HepG2 (cell line): ENCODE measurements around the gene MBD3. TPM values are rescaled to one million over a fixed set of nuclear protein-coding genes. Genes with fewer than 3 reads are reported as not detected.
A peak's percentile ranks its signal among the peaks of the same experiment; 100 is the strongest.

Experiments
- ARID2 ChIP-seq: sonication (generic); formaldehyde crosslinking; IDR thresholded peaks from 2 replicates; pipeline ENCODE4 v1.8.1; 2022; ENCODE audit warnings: mild to moderate bottlenecking, missing genetic modification reagents, borderline replicate concordance
- ATM ChIP-seq: fragments of 450-650 bp; IDR thresholded peaks from 2 replicates; pipeline ENCODE4 v1.7.1; 2017; ENCODE audit warnings: mild to moderate bottlenecking, borderline replicate concordance
- CCDC6 ChIP-seq: sonication (generic); formaldehyde crosslinking; IDR thresholded peaks from 2 replicates; pipeline ENCODE4 v1.8.1; 2022; ENCODE audit warnings: mild to moderate bottlenecking, missing genetic modification reagents, moderate library complexity
- ETV5 ChIP-seq: IDR thresholded peaks from 2 replicates; pipeline ENCODE4 v1.6.1; 2018; ENCODE audit warnings: missing biosample characterization, missing genetic modification reagents, inconsistent platforms, borderline replicate concordance
- FOXO1 ChIP-seq: sonication (generic); formaldehyde crosslinking; IDR thresholded peaks from 2 replicates; pipeline ENCODE4 v1.4.0; 2020; ENCODE audit warnings: missing genetic modification reagents
- GTF3A ChIP-seq: sonication (generic); formaldehyde crosslinking; conservative IDR thresholded peaks from 2 replicates; pipeline ENCODE4 v1.4.0; 2020; ENCODE audit warnings: mild to moderate bottlenecking, missing genetic modification reagents
- IRF2 ChIP-seq: IDR thresholded peaks from 2 replicates; pipeline ENCODE4 v1.6.1; 2018; ENCODE audit warnings: missing genetic modification reagents, missing compliant biosample characterization
- KDM5A ChIP-seq: fragments of 200-600 bp; sonication (generic); IDR thresholded peaks from 2 replicates; pipeline ENCODE4 v1.7.0; 2018; ENCODE audit warnings: antibody characterized with exemption, mild to moderate bottlenecking, low read length, borderline replicate concordance
- KMT2B ChIP-seq: IDR thresholded peaks from 2 replicates; pipeline ENCODE4 v1.6.1; 2016; ENCODE audit warnings: missing genetic modification reagents, missing compliant biosample characterization
- MEF2D ChIP-seq: sonication (generic); formaldehyde crosslinking; IDR thresholded peaks from 2 replicates; pipeline ENCODE4 v1.5.1; 2020; ENCODE audit warnings: mild to moderate bottlenecking, missing genetic modification reagents
- MZF1 ChIP-seq: sonication (generic); formaldehyde crosslinking; IDR thresholded peaks from 2 replicates; pipeline ENCODE4 v1.8.1; 2023; ENCODE audit warnings: mild to moderate bottlenecking, missing genetic modification reagents, borderline replicate concordance
- NBN ChIP-seq: fragments of 450-650 bp; conservative IDR thresholded peaks from 2 replicates; pipeline ENCODE4 v1.6.1; 2017
- REL ChIP-seq: sonication (generic); formaldehyde crosslinking; conservative IDR thresholded peaks from 2 replicates; pipeline ENCODE4 v1.8.0; 2022; ENCODE audit warnings: mild to moderate bottlenecking, missing genetic modification reagents, moderate library complexity
- SIX4 ChIP-seq: sonication (generic); formaldehyde crosslinking; IDR thresholded peaks from 2 replicates; pipeline ENCODE4 v1.4.0; 2020; ENCODE audit warnings: missing genetic modification reagents
- SUZ12 ChIP-seq: fragments of 150-350 bp; IDR thresholded peaks from 2 replicates; pipeline ENCODE4 v1.6.1; 2014; ENCODE audit warnings: low read depth, low read length
- TFAP4 ChIP-seq: sonication (generic); IDR thresholded peaks from 2 replicates; pipeline ENCODE4 v1.6.1; 2016; ENCODE audit warnings: low read depth, borderline replicate concordance
- TOPORS ChIP-seq: sonication (generic); formaldehyde crosslinking; IDR thresholded peaks from 2 replicates; pipeline ENCODE4 v1.8.0; 2023; ENCODE audit warnings: mild to moderate bottlenecking, missing genetic modification reagents
- ZBTB49 ChIP-seq: sonication (generic); formaldehyde crosslinking; IDR thresholded peaks from 2 replicates; pipeline ENCODE4 v1.4.0; 2020; ENCODE audit warnings: missing genetic modification reagents, borderline replicate concordance
- ZNF143 ChIP-seq: sonication (generic); formaldehyde crosslinking; IDR thresholded peaks from 2 replicates; pipeline ENCODE4 v1.4.0; 2020; ENCODE audit warnings: missing genetic modification reagents
- ZNF256 ChIP-seq: sonication (generic); formaldehyde crosslinking; conservative IDR thresholded peaks from 2 replicates; pipeline ENCODE4 v1.4.0; 2020; ENCODE audit warnings: missing genetic modification reagents
- ZNF556 ChIP-seq: sonication (generic); formaldehyde crosslinking; IDR thresholded peaks from 2 replicates; pipeline ENCODE4 v1.4.0; 2020; ENCODE audit warnings: mild to moderate bottlenecking, missing genetic modification reagents, borderline replicate concordance
- polyA plus RNA-seq, 8 experiments: library from polyadenylated mRNA; depleted of rRNA in 3 of 8; stranded (reverse) in 7 of 8; unstranded in 1 of 8; fragments of >200 nt; fragmentation: Illumina TruSeq in 4 of 8; extraction: Trizol in 4 of 8; gene quantifications; 2 replicates each; pipeline versions ENCODE4 v1.2.1 to v1.2.3, GENCODE V29; 2011 to 2016; ENCODE audit warnings: low read depth in 4 of 8, missing spikeins in 1 of 8, mixed read lengths in 1 of 8; ENCODE audit not compliant: insufficient read depth in 1 of 8
- total RNA-seq, 5 experiments: library from RNA; depleted of rRNA; stranded (reverse); fragments of >200 nt; fragmentation: Illumina TruSeq; extraction: Trizol; gene quantifications; 2 replicates each; pipeline ENCODE4 v1.2.3, GENCODE V29; 2016; ENCODE audit warnings: low read depth in 1 of 5
- TF ChIP-seq, protein P1 (sequence below): sonication (generic); formaldehyde crosslinking; IDR thresholded peaks from 2 replicates; pipeline ENCODE4 v1.4.0; 2020; ENCODE audit warnings: mild to moderate bottlenecking, missing genetic modification reagents
- TF ChIP-seq, protein P2 (sequence below): sonication (generic); formaldehyde crosslinking; IDR thresholded peaks from 2 replicates; pipeline ENCODE4 v1.4.0; 2020; ENCODE audit warnings: mild to moderate bottlenecking, missing genetic modification reagents
- TF ChIP-seq, protein P3 (sequence below): fragments of 450-650 bp; IDR thresholded peaks from 2 replicates; pipeline ENCODE4 v1.6.1; 2016

Gene MBD3
- total and polyA plus RNA-seq, 2 of the 13 experiments (the other 11 are each of a cell fraction or from before 2014, with no cell fraction given): 21.2 to 76.9 TPM

- TF ChIP-seq ARID2 (CRISPR knock-in tag) (0 out of 2 replicates have a peak, but pooled peaks have one; percentile 14), ZBTB49 (CRISPR knock-in tag) (no peak), KDM5A (peak; percentile 41; the same call in 1 of the 2 replicates), ZNF143 (CRISPR knock-in tag) (0 out of 2 replicates have a peak, but pooled peaks have one; percentile 44), KMT2B (CRISPR knock-in tag) (peak; percentile 63; the same call in 1 of the 2 replicates), SUZ12 (no peak), CCDC6 (0 out of 2 replicates have a peak, but pooled peaks have one; percentile 34), TFAP4 (peak; percentile 80; the same call in 1 of the 2 replicates), TOPORS (CRISPR knock-in tag) (no peak; the same call in 1 of the 2 replicates), NBN (no peak), FOXO1 (CRISPR knock-in tag) (no peak), GTF3A (CRISPR knock-in tag) (no peak; the same call in 1 of the 2 replicates), ETV5 (CRISPR knock-in tag) (no peak; the same call in 1 of the 2 replicates), ZNF556 (CRISPR knock-in tag) (no peak), MZF1 (CRISPR knock-in tag) (no peak), ZNF256 (CRISPR knock-in tag) (no peak), SIX4 (CRISPR knock-in tag) (no peak), IRF2 (CRISPR knock-in tag) (no peak), MEF2D (CRISPR knock-in tag) (no peak), REL (CRISPR knock-in tag) (no peak; the same call in 1 of the 2 replicates), ATM (no peak)
- TF ChIP-seq, protein P1, sequence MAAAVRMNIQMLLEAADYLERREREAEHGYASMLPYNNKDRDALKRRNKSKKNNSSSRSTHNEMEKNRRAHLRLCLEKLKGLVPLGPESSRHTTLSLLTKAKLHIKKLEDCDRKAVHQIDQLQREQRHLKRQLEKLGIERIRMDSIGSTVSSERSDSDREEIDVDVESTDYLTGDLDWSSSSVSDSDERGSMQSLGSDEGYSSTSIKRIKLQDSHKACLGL (CRISPR knock-in tag): peak; percentile 85; the same call in 1 of the 2 replicates
- TF ChIP-seq, protein P2, sequence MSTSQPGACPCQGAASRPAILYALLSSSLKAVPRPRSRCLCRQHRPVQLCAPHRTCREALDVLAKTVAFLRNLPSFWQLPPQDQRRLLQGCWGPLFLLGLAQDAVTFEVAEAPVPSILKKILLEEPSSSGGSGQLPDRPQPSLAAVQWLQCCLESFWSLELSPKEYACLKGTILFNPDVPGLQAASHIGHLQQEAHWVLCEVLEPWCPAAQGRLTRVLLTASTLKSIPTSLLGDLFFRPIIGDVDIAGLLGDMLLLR (CRISPR knock-in tag): no peak
- TF ChIP-seq, protein P3, sequence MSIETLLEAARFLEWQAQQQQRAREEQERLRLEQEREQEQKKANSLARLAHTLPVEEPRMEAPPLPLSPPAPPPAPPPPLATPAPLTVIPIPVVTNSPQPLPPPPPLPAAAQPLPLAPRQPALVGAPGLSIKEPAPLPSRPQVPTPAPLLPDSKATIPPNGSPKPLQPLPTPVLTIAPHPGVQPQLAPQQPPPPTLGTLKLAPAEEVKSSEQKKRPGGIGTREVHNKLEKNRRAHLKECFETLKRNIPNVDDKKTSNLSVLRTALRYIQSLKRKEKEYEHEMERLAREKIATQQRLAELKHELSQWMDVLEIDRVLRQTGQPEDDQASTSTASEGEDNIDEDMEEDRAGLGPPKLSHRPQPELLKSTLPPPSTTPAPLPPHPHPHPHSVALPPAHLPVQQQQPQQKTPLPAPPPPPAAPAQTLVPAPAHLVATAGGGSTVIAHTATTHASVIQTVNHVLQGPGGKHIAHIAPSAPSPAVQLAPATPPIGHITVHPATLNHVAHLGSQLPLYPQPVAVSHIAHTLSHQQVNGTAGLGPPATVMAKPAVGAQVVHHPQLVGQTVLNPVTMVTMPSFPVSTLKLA: peak; percentile 73
These were observed 12.8 kb upstream of the MBD3 start, which contains the start of gene UQCR11 (continued) for GRCh38 chr19:1605236-1606137.
